SK-N-SH (cell line): Measurements from ENCODE around the gene TANGO6. TPM values are rescaled to one million over a fixed set of nuclear protein-coding genes. Genes with fewer than 3 reads are reported as not detected.

ENCODE experiments used
- EP300 ChIP-seq, 2 experiments: IDR thresholded peaks; 2 replicates each; pipeline versions ENCODE4 v1.4.0 to v1.6.1; 2012; ENCODE audit warnings: borderline replicate concordance in 1 of 2, low read depth in 1 of 2, low read length in 1 of 2
- IRF3 ChIP-seq: fragments of 150-350 bp; IDR thresholded peaks from 2 replicates; pipeline ENCODE4 v1.6.1; 2016; ENCODE audit warnings: mild to moderate bottlenecking, low read depth, low read length
- JUND ChIP-seq: IDR thresholded peaks from 2 replicates; pipeline ENCODE4 v1.4.0; 2012
- MXI1 ChIP-seq: IDR thresholded peaks from 2 replicates; pipeline ENCODE4 v1.6.1; 2012; ENCODE audit warnings: mild to moderate bottlenecking, low read depth, low read length, improper control_type of control experiment
- NFIC ChIP-seq: IDR thresholded peaks from 2 replicates; pipeline ENCODE4 v1.4.0; 2012; ENCODE audit warnings: borderline replicate concordance
- POLR2AphosphoS5 ChIP-seq: IDR thresholded peaks from 2 replicates; pipeline ENCODE4 v1.6.1; 2012; ENCODE audit warnings: low read depth, low read length
- RAD21 ChIP-seq: IDR thresholded peaks from 2 replicates; pipeline ENCODE4 v1.6.1; 2012; ENCODE audit warnings: mild to moderate bottlenecking, low read length
- RCOR1 ChIP-seq: fragments of 150-350 bp; IDR thresholded peaks from 2 replicates; pipeline ENCODE4 v1.6.1; 2017; ENCODE audit warnings: antibody characterized with exemption, low read length
- RXRA ChIP-seq: IDR thresholded peaks from 2 replicates; pipeline ENCODE4 v1.4.0; 2012; ENCODE audit warnings: low read depth, mild to moderate bottlenecking, borderline replicate concordance
- SIN3A ChIP-seq: IDR thresholded peaks from 2 replicates; pipeline ENCODE4 v1.6.1; 2012; ENCODE audit warnings: low read depth, mild to moderate bottlenecking, low read length, moderate library complexity, borderline replicate concordance
- SMC3 ChIP-seq: IDR thresholded peaks from 2 replicates; pipeline ENCODE4 v1.6.1; 2012; ENCODE audit warnings: low read depth, low read length, improper control_type of control experiment
- TCF12 ChIP-seq: IDR thresholded peaks from 2 replicates; pipeline ENCODE4 v1.4.0; 2012
- TEAD4 ChIP-seq: IDR thresholded peaks from 2 replicates; pipeline ENCODE4 v1.4.0; 2012; ENCODE audit warnings: mild to moderate bottlenecking, borderline replicate concordance; ENCODE audit not compliant: insufficient read depth
- polyA plus RNA-seq, 3 experiments: library from polyadenylated mRNA; depleted of rRNA; stranded (reverse); fragments of >200 nt; gene quantifications; 2 replicates each; pipeline ENCODE4 v1.2.3, GENCODE V29; 2012
- TF ChIP-seq, protein P1 (sequence below): IDR thresholded peaks from 2 replicates; pipeline ENCODE4 v1.4.0; 2012; ENCODE audit warnings: low read depth
- TF ChIP-seq, protein P2 (sequence below): IDR thresholded peaks from 2 replicates; pipeline ENCODE4; 2012
- TF ChIP-seq, protein P3 (sequence below): IDR thresholded peaks from 2 replicates; pipeline ENCODE4 v1.6.1; 2012; ENCODE audit warnings: mild to moderate bottlenecking, low read depth, low read length, moderate library complexity

Gene TANGO6
- polyA plus RNA-seq, 1 of the 3 experiments (the other 2 are of a cell fraction), result 5.5 TPM

- TF ChIP-seq, protein P1, sequence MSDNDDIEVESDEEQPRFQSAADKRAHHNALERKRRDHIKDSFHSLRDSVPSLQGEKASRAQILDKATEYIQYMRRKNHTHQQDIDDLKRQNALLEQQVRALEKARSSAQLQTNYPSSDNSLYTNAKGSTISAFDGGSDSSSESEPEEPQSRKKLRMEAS, result no peak
- TF ChIP-seq JUND (no peak), IRF3 (no peak), TCF12 (no peak), MXI1 (no peak), SIN3A (no peak), RCOR1 (no peak), POLR2AphosphoS5 (peak; percentile 83), RAD21 (peak; percentile 62), SMC3 (peak; percentile 23; the same call in 1 of the 2 replicates), TEAD4 (no peak), EP300 (IDR thresholded peaks at IDR 0.05; ENCODE audit: borderline replicate concordance in 1 of 2, low read depth in 1 of 2, low read length in 1 of 2) (no peak), RXRA (no peak), NFIC (no peak)
- TF ChIP-seq, protein P2, sequence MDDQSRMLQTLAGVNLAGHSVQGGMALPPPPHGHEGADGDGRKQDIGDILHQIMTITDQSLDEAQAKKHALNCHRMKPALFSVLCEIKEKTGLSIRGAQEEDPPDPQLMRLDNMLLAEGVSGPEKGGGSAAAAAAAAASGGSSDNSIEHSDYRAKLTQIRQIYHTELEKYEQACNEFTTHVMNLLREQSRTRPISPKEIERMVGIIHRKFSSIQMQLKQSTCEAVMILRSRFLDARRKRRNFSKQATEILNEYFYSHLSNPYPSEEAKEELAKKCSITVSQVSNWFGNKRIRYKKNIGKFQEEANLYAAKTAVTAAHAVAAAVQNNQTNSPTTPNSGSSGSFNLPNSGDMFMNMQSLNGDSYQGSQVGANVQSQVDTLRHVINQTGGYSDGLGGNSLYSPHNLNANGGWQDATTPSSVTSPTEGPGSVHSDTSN, result no peak
- TF ChIP-seq, protein P3, sequence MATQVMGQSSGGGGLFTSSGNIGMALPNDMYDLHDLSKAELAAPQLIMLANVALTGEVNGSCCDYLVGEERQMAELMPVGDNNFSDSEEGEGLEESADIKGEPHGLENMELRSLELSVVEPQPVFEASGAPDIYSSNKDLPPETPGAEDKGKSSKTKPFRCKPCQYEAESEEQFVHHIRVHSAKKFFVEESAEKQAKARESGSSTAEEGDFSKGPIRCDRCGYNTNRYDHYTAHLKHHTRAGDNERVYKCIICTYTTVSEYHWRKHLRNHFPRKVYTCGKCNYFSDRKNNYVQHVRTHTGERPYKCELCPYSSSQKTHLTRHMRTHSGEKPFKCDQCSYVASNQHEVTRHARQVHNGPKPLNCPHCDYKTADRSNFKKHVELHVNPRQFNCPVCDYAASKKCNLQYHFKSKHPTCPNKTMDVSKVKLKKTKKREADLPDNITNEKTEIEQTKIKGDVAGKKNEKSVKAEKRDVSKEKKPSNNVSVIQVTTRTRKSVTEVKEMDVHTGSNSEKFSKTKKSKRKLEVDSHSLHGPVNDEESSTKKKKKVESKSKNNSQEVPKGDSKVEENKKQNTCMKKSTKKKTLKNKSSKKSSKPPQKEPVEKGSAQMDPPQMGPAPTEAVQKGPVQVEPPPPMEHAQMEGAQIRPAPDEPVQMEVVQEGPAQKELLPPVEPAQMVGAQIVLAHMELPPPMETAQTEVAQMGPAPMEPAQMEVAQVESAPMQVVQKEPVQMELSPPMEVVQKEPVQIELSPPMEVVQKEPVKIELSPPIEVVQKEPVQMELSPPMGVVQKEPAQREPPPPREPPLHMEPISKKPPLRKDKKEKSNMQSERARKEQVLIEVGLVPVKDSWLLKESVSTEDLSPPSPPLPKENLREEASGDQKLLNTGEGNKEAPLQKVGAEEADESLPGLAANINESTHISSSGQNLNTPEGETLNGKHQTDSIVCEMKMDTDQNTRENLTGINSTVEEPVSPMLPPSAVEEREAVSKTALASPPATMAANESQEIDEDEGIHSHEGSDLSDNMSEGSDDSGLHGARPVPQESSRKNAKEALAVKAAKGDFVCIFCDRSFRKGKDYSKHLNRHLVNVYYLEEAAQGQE, result 0 out of 2 replicates have a peak, but pooled peaks have one; percentile 13
These were observed 262.4 kb downstream of the TANGO6 start, which contains the start of gene HAS3 (continued) for GRCh38 chr16:69105501-69106361.
